ENCODE results near the gene RXRB. TPM values are rescaled to one million over a fixed set of nuclear protein-coding genes. Genes with fewer than 3 reads are reported as not detected.

Gene RXRB
- total and polyA plus RNA-seq, 2 donors (not counting 1 experiment from before 2014, with no cell fraction given) = 88.3 to 99.9 TPM

DNA sequence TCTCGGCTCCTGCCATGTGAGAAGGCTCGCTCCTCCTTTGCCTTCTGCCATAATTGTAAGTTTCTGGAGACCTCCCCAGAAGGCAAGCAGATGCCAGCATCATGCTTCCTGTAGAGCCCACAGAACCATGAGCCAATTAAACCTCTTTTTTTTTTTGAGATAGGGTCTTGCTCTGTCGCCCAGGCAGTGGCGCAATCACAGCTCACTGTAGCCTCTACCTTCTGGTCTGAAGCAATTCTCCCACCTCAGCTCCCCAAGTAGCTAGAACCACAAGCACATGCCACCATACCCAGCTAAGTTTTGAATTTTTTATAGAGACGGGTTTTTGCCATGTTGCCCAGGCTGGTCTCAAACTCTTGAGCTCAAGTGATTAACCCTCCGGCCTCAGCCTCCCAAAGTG lies 36.4 kb upstream of the RXRB start:
- H3K27me3 Mint-ChIP-seq = peaks cover 53% of the 10 kb centered on the region

GRCh38 chr6:33236328-33236727 lies 35.9 kb upstream of the RXRB start:
- Mint-ChIP-seq H3K27ac (no peak overlapping the region), H3K4me1 (no peaks in the 10 kb centered on the region), H3K27me3 (peaks cover 55% of the 10 kb centered on the region), H3K9me3 (ENCODE audit: insufficient read depth) (no peaks in the 10 kb centered on the region), H3K4me3 (no peak overlapping the region)
- ChIA-PET POLR2A (interaction anchor here (0.5 to 0.7 kb wide), 2 partner anchors 10 to 155 kb away, joined by 3 to 5 read pairs; no protein-coding TSS in a partner anchor), CTCF (interaction anchor here (0.6 to 1.5 kb wide), 4 partner anchors 12 to 806 kb away, joined by 3 to 7 read pairs (median 3); no protein-coding TSS in a partner anchor)
- Histone ChIP-seq H3K27me3 (replicated peaks in 1 of 4; ENCODE audit: control extremely low read depth in 1 of 4, control insufficient read depth in 3 of 4, insufficient read depth in 4 of 4, low read length in 3 of 4) (peaks cover 0 to 24% (median 3%) of the 10 kb centered on the region in 4 experiments), H3K9me3 (ENCODE audit: control extremely low read depth in 1 of 3, control insufficient read depth in 2 of 3, insufficient read depth in 1 of 3, low read length in 2 of 3) (no peaks in the 10 kb centered on the region), H3K27ac (ENCODE audit: low read length in 2 of 2) (no peak overlapping the region), H3K36me3 (replicated peaks in 1 of 2; ENCODE audit: control extremely low read depth in 1 of 2, control insufficient read depth in 1 of 2, extremely low read depth in 1 of 2, insufficient read depth in 2 of 2, low read length in 1 of 2) (no peaks in the 10 kb centered on the region), H3K9ac (ENCODE audit: low read length) (no peak overlapping the region), H3K4me3 (ENCODE audit: control extremely low read depth in 1 of 5, extremely low read depth in 1 of 5, insufficient read depth in 1 of 5, low read depth in 2 of 5, low read length in 4 of 5) (no peak overlapping the region), H3K79me2 (ENCODE audit: control insufficient read depth, insufficient read depth, low read length) (no peaks in the 10 kb centered on the region), H4K20me1 (ENCODE audit: control insufficient read depth, insufficient read depth, low read length, poor library complexity, severe bottlenecking) (no peaks in the 10 kb centered on the region), H3K4me1 (ENCODE audit: control insufficient read depth in 2 of 2, insufficient read depth in 2 of 2, low read length in 2 of 2) (no peaks in the 10 kb centered on the region), H2AFZ (ENCODE audit: insufficient read depth, low read depth, low read length, poor library complexity, severe bottlenecking) (no peak overlapping the region), H3K4me2 (replicated peaks; ENCODE audit: low read depth, low read length, poor library complexity, severe bottlenecking) (no peak overlapping the region)
- ATAC-seq (ENCODE audit: low read depth) = no peak
- intact Hi-C loops (cut with micrococcal nuclease) = no loop called here
- TF ChIP-seq EZH2 (IDR thresholded peaks at IDR 0.05; ENCODE audit: borderline replicate concordance, insufficient read depth, low read depth, low read length, poor library complexity, severe bottlenecking) = no peak
- TF ChIP-seq, protein P1, sequence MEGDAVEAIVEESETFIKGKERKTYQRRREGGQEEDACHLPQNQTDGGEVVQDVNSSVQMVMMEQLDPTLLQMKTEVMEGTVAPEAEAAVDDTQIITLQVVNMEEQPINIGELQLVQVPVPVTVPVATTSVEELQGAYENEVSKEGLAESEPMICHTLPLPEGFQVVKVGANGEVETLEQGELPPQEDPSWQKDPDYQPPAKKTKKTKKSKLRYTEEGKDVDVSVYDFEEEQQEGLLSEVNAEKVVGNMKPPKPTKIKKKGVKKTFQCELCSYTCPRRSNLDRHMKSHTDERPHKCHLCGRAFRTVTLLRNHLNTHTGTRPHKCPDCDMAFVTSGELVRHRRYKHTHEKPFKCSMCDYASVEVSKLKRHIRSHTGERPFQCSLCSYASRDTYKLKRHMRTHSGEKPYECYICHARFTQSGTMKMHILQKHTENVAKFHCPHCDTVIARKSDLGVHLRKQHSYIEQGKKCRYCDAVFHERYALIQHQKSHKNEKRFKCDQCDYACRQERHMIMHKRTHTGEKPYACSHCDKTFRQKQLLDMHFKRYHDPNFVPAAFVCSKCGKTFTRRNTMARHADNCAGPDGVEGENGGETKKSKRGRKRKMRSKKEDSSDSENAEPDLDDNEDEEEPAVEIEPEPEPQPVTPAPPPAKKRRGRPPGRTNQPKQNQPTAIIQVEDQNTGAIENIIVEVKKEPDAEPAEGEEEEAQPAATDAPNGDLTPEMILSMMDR (IDR thresholded peaks at IDR 0.05) = no peak
- DNase-seq = no peak

More for the DNA sequence above, 36.4 kb upstream of the RXRB start:
- ATAC-seq (ENCODE audit: low read depth) (no peak), DNase-seq (no peak)
- Histone ChIP-seq H3K4me3 (ENCODE audit: control extremely low read depth in 1 of 5, extremely low read depth in 1 of 5, insufficient read depth in 1 of 5, low read depth in 2 of 5, low read length in 4 of 5) (no peak overlapping the region), H3K4me1 (ENCODE audit: control insufficient read depth in 2 of 2, insufficient read depth in 2 of 2, low read length in 2 of 2) (no peaks in the 10 kb centered on the region), H3K27me3 (replicated peaks in 1 of 4; ENCODE audit: control extremely low read depth in 1 of 4, control insufficient read depth in 3 of 4, insufficient read depth in 4 of 4, low read length in 3 of 4) (peaks cover 0 to 24% (median 3%) of the 10 kb centered on the region in 4 experiments), H3K4me2 (replicated peaks; ENCODE audit: low read depth, low read length, poor library complexity, severe bottlenecking) (no peak overlapping the region), H2AFZ (ENCODE audit: insufficient read depth, low read depth, low read length, poor library complexity, severe bottlenecking) (no peak overlapping the region), H3K36me3 (replicated peaks in 1 of 2; ENCODE audit: control extremely low read depth in 1 of 2, control insufficient read depth in 1 of 2, extremely low read depth in 1 of 2, insufficient read depth in 2 of 2, low read length in 1 of 2) (no peaks in the 10 kb centered on the region), H3K9ac (ENCODE audit: low read length) (no peak overlapping the region), H4K20me1 (ENCODE audit: control insufficient read depth, insufficient read depth, low read length, poor library complexity, severe bottlenecking) (no peaks in the 10 kb centered on the region), H3K9me3 (ENCODE audit: control extremely low read depth in 1 of 3, control insufficient read depth in 2 of 3, insufficient read depth in 1 of 3, low read length in 2 of 3) (no peaks in the 10 kb centered on the region), H3K79me2 (ENCODE audit: control insufficient read depth, insufficient read depth, low read length) (no peaks in the 10 kb centered on the region), H3K27ac (ENCODE audit: low read length in 2 of 2) (no peak overlapping the region)
- ChIA-PET POLR2A (interaction anchor here (0.7 kb wide), 1 partner anchor 156 kb away, joined by 5 read pairs; no protein-coding TSS in a partner anchor), CTCF (interaction anchor here (1.2 to 1.5 kb wide), 2 partner anchors 11 to 237 kb away, joined by 4 to 7 read pairs; no protein-coding TSS in a partner anchor)
- Mint-ChIP-seq H3K27ac (no peak overlapping the region), H3K9me3 (ENCODE audit: insufficient read depth) (no peaks in the 10 kb centered on the region), H3K4me1 (peaks cover 2% of the 10 kb centered on the region), H3K4me3 (no peak overlapping the region)
- no peak for TF ChIP-seq EZH2 (IDR thresholded peaks at IDR 0.05; ENCODE audit: borderline replicate concordance, insufficient read depth, low read depth, low read length, poor library complexity, severe bottlenecking)
- TF ChIP-seq, protein P1 (IDR thresholded peaks at IDR 0.05) = no peak
- intact Hi-C loops (cut with micrococcal nuclease) = no loop called here
- 95% methylated on average over 6 of the region's 6 CpGs for WGBS (ENCODE audit: insufficient coverage)

Measured in B cell (primary cell).